ENCODE results near the gene USP36.
"Not testable (repeated sequence)": the region's sequence is repeated elsewhere in the genome, so short reads cannot be mapped to it uniquely, and the experiment has no call there.

Gene USP36
- total RNA-seq = 8.2 to 51.2 (median 21.8) reads per million in 18 experiments

DNA sequence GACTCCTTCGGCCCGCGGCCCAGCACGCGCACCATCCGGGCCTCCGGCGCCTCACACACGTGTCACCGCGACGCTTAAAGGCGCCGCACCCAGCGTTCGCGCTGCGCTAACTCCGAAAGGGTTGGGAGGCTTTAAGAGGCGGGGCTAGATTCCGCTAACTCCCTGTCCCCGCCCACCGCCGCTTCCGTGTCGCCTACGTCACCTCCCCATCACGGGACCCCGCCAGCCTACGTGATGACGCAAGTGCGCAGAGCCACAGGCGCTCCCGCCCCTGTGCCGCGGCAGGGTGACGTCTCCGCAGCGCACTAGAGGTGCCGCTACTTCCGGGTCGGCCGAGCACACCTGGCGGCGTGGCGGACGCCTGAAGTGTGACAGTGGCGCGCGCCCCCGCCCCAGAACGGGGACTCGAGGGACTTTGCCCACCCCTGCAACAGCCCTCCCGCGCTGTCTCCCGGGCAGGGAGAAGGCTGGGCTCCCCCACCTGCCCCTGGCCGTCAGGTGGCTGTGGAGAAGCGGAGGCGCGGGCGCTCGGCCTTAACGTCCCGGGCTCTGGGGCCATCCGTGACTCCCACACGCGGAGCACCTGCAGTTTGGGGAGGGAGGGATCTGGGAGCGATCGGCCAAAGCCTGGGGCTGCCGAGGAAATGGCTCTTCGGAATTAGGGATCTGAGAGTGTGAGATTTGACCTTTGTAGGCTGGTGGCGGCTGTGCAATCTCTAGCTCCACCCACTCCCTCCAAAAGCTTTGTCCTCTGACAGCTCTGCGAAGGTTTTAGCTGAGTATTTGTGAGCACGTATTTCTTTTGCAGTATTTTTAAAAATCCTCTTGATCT is at the start of gene USP36:
Gene USP36, minus strand, starts transcription at position 35 of the 832 bp plus-strand sequence. CDS start 4,451 bp downstream, outside the sequence.
- DNase-seq = peak; percentile 100

DNA sequence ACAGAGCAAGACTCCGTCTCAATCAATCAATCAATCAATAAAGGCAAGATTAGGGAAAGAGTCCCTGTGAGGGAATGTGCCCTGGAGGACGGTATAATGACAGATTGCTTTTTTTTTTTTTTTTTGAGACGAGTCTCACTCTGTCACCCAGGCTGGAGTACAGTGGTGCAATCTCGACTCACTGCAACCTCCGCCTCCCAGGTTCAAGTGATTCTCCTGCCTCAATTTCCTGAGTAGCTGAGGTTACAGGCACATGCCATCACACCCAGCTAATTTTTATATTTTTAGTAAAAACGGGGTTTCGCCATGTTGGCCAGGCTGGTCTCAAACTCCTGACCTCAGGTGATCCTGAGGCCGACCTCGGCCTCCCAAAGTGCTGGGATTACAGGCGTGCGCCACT is 49.5 kb upstream of the USP36 start:
- DNase-seq = not testable (repeated sequence)

DNA sequence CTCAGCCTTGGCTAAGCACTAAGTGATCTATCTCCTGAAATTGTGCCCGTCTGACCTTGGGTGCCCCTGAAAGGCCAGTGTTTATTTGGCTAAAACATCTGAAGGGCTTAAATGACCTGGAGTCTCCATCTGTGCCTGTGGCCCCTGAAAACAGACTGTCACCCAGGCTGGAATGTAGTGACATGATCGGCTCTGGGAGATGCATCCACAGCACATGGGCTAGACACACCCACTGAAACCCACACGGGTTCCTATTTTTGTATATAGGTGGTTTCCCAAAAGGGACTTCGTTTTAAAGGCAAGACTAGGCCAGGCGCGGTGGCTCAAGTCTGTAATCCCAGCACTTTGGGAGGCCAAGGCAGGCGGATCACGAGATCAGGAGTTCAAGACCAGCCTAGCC is 48.9 kb upstream of the USP36 start:
- peak; percentile 80 to 92 for DNase-seq

DNA sequence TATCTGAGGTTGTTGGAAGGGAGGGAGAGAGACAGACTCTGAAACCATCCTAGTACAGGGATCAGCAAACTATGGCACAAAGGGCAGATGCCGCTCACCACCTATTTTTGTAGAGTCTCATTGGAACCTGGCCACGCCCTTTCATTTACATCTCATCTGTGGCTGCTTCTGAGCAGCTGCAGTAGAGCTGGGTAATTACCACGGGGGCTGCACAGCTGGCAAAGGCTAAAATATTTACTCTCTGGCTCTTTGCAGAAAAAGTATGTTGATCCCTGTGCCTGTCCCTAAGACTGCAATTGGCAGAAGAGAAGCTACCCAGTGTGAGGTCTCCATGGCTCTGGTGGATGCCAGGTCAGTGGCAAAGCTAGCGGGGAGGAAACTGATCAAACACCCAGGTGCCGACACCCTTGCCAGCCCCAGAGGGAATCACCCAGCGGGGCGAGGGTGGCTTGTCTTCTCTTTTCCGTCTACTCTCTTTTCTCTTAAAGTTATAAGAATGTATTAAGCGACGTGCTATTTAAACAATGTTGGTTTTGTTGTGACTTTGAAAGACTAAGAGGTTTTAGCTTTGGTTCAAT is 48.4 kb upstream of the USP36 start:
- no peak for DNase-seq

DNA sequence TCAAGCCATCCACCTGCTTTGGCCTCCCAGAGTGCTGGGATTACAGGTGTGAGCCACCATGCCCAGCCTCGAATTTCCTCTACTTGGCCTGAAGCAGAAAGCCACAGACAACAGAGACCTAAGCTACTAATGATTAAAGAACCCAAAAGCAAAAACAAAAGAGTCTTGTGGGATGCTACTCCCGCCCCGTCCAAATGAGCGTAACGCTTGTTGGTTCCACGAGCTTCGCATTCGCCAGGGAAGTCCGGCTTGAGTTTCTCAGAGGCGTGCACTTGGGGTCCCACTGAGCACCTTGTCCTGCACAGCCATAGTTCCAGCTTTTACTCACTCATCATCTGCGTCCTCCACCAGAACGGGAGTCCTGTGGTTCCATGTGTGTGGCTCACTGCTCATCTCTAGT is 46.3 kb upstream of the USP36 start:
- no peak for DNase-seq

DNA sequence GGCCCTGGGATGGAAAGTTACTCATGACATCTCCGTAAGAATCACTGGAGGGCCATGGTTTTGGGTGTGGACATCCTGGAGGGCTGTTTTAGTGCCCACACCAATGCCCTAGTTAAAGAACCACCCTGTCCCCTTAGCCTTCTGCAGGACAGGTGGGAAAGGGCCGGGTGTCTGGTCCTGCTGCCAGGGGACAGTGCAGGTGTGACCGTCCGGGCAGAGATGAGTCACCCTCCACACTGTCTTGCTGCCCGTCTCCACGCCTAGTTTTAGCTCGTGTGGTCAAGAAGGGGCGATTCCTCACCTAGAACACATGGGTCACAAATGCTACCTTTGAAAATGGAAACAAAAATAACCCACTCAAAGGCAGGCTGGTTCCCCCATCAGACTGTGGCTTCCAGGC is 45.3 kb upstream of the USP36 start:
- DNase-seq = no peak

DNA sequence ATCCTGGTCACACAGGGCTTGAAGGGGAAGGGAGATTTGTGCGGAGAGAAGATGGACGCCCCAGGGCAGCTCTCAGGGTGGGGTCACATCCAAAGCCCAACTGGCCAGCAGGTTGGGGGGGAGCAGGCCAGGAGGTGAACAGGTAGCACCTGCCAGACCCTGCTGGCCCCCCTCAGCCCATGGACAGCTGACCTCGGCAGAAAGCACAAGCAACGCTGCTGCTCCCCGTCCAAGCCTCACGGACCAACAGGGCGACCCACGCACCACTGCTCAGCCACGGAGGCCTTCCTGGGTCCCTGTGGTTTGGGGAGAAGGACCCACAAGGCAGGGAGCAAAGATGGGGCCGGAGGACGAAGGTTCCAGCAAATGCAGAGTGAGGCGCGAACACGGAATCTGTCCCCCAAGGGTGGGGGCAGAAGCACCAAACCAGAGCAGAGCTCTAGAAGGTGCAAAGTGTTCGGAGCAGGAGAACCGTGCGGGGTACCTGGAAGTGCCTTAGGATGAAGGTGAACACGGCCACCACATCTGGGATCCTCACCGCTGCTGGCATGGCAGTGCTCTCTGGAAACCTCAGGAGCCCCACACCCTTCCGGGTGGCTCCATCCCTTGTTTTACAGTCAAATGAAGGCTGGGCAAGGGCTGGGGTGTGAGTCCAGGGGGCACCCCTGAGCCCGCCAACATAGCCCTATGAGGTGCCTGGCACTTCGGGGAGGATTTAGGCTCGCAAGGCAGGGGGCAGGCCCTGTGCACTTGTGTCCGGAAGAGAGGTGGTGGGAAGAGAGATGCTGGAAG is 44.5 kb upstream of the USP36 start:
- DNase-seq = no peak

DNA sequence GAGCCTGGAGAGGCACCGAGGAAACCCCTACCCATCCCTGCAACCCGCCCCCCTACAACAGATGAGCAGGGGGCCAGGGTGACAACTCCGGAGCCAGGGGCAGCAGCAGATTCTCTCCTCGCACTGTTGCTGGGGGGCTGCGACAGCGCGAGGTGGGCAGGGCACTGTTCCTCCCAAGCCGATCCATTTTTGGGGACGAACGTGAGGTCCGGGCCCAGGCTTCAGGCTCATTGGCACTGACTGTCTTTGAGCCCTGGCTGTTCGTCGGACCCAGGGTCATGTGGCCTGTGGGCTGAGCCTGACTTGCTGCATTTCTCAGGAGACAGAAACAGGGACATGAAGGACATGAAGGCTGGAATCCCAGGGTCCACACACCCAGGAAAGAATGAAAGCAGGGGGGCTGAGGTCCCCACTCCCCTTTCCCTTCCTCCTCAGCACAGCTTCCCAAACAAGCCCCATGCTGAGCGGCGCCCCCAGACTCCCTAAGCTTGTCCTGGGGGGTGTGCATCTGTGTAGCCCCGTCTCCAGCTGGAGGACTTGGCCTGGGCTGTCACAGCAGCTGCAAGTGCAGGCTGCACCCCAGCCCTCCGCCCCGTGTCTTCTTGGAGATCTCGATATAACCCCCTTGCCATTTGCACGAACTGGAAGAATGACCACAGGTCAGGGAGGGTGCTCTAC is 43.7 kb upstream of the USP36 start:
- DNase-seq = peak in 1 of 2 donors; percentile 30

DNA sequence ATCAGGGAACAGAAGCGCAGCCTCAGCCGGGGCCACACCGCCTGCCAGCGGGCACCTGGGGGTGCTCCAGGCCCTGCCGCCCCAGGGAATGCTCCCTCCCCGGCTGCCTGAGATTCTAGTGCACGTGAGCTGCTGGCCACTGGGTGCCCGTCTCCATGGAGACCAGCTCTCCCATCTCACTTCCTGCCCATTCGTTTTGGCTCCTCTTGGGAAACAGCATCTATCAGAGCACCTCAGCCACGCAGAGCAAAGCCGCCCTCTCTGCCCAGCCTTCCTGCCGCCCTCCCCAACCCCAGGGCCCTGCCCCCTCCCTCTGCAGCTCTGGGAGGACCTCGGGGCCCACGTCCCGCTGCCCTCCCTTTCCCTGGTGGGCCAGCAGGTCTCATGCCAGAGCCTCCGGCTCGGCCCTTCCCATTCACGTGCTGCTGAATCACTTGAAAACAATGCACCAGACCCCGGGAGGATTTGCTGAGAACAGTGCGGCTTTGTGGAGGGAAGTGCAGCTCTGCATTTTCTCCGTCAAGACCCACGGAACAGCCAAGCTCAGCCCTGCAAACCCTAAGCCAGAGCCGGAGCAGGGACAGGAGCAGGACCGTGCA is 43.0 kb upstream of the USP36 start:
- peak; percentile 77 to 85 for DNase-seq

DNA sequence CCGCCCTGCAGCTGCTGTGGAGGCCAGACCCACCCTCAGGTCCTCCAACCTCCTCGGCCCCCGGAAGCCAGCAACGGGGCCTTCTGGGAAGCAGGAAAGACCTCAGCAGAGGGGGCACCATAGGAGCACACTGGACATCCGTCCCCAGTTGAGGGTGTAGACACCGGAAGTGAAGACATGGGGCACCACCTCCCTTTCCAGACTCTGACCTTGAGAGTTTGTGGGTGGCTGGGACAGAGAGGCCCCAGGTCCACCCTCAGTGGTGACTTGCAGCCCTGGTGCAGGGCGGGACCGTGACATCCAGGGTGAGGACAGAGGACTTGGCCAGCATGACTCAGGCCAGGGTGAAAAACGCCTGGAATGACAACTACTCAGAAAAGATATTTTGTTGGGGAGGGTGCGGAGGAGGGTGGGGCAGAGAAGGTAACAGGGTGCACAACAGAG is 42.5 kb upstream of the USP36 start:
- peak; percentile 94 to 96 for DNase-seq

DNA sequence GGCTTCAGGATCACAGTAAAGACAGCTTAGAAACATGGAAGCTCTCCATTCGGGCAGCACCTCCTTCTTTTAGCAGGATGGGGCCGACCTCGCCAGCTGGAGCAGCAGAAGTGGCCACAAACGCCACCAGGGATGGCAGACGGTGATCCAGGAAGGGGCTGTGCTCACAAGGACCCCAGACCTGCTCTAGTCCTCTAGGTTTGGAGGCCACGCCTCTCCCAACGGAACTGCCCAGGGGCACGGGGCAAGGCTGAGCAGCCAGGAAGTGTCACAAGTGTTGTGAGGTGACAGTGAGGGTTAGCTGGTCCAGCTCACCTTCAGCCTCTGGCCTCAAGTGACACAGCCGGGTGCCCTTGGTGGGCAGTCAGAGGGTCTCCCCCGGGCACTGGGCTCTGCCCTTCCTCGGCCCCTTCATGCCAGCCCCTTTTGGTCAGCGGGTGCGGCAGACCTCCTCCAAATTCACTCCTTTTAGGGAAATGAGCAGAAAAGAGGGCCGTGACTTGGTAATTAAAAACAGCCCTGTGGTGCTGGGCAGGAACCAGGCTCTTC is 42.0 kb upstream of the USP36 start:
- DNase-seq = peak; percentile 21 to 51

DNA sequence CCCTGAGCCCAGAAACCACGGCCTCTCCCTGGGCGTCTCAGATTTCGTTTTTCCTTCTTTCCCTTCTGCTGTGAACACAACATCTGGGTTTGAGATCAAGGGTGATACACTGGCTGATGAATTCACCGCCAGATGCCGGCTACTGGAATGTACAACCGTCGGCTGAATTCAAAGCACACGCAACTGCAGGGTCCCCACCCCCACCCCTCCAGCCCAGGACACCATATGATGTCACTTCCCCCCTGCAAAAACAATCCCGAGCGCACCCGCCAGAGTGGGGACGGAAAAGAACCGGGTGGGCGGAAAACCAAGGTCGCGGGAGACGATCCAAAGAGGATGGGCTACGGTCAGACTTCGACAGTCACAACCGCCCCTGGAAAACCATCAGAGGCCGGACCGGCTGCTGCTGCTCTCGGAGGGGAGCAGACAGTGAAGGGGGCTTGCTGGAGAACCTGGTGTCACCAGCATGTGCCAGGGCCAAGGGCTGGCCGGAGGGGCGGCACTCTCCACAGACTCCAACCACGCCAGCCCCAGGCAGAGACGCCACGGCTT is 39.1 kb upstream of the USP36 start:
- peak; percentile 24 to 78 for DNase-seq

DNA sequence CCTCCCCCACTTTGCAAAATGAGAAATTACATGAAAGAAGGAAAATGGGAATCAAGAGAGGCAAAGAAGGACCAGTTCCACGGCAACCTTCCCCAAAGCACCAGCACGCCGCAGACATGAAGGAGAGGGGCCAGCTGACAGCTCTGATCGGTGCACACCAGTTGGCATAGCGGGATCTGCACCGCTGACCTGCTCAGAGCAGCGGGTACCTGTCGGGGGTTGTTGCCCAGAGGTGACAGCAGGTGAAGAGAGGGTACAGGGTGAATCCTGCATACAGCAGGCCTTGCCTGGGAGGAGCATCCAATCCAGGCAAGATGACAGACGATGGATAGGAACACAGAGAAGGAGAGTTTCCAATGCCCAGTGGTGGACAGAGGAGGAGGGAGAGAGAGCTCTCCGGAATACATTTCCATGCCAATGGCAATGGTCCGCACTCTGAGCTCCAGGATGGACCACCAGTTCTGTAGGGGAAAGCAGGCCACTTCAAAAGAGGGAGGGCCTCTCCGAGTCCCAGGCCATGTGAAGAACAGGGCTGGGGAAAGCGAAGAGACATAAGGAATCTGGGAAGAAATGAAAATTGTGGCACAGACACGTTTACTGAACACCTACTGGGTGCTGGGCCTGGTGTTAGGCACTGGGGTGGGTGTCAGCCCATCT is 38.4 kb upstream of the USP36 start:
- no peak for DNase-seq

DNA sequence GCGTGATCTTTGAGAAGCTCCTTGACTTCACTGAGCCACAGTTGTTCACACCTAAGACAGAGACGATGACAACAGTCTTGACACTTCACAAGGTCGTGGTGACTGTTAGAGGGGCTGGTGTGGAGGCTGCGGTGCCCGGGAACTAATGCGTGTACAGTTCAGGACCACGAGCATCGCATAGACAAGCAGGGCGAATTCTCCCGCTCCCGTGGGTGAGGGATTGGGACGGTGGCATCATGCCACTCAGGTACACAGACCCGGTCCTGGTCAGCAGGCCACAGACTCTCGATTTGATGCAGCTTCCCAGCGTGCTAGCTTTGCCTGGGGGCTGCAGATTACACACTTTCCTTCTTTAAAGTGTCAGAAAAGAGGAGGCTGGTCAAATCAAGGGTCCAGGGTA is 37.6 kb upstream of the USP36 start:
- no peak for DNase-seq

DNA sequence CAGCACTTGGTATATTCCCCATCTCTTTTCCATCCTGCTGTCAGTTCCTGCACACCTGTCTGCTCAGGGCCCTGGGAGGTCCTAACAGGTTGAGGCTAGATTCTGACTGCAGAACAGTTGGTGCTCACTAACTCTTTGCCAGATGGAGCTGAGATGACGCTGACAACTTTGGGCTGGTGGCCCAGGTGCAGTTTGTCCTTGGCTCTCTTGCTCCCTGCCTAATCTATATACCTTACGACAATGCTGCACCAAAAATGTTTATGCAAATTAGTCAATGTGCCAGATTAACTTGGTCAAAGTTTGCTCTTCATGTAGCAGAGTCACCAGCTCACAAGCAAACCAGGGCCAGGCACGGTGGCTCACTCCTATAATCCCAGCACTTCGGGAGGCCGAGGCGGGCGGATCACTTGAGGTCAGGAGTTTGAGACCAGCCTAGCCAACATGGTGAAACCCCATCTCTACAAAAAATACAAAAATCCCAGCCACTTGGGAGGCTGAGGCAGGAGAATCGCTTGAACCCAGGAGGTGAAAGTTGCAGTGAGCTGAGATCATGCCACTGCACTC is 36.4 kb upstream of the USP36 start:
- not testable (repeated sequence) for DNase-seq

DNA sequence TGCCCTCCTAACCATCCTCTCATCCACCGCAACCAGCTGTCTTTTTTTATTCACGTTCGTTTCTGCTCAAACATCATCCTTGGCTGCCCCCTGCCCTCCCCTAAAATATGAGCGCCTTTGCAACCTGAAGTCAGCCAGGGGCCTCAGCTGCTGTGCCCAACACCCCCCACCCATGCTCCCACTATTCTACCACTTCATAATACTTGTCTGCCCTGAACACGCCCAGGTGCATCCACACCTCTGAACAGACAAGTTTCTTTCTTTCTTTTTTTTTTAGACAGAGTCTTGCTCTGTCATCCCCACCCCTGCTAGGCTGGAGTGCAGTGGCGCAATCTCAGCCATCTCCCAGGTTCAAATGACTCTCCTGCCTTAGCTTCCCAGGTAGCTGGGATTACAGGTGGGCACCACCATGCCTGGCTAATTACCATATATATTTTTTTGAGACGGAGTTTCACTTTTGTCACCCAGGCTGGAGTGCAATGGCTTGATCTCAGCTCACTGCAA is 35.5 kb upstream of the USP36 start:
- DNase-seq = no peak

DNA sequence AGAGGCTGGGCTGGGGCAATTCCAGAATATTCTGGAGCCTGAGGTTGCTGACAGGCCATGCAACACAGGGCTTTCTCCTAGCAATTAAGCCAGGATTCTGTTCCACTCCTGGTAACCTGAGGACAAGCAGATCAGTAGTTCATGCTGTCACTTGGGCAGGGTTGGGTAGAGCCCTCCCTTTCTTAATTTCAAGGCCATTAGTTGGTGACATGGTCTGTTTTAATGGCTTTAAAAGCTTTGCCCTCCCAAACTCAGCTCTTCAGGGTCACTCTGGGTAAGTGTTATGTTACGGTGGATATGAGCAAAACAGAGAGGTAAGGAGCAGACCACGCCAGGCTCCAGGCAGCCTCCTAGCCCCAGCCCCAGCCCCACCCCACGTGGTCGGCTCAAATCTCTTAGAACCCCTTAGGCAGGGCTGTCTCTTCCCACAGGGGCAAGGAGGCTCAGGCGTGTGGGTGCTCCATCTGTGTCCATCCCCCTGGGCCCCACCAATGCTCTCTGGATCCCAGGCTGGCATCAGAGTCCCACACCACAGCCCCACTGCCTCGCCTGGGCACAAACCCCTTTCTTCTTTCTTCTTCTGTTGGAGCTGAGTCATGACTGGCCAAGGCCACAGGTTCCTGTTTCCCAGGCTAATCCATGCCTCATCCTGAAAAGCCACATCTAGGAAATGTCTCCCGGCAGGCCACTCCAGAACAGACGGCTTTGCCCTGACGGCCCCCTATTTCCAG is 34.9 kb upstream of the USP36 start:
- peak in 1 of 2 donors; percentile 47 for DNase-seq

DNA sequence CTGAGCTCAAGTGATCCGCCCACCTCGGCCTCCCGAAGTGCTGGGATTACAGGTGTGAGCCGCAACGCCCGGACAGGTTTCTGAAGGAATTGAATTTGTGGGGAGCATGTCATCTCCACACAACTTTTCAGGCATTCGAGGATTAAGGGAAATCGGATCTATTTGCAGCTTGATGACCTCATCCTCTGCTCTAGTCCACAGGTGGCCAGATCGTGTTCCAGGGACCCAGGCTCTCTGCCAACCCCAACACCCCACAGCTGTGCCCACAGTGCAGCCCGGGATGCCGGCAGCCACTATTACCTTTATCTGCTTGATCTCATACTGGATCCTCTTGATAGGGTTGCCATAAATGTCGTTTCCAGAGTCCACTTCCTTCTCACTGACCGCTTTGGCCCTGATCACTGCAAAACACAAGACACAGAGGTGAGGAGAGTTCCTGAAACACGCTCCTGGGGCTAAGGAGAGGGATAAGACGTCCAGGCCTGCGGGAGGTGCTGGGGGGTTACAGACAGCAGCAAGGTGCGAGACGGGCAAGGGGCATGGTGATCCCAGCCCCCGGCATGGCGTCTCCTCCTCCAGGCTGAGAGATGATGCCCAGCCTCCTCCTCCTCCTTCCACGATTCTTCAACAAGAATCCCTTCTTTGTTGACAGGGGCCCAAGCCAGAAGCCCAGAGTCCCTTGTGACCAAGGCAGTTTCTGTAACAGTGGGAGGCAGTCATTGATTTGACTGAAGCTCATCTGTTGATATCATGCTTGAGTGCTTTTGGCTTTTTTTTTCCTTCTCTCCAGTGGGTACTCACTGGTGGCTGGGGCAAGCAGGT is 33.1 kb upstream of the USP36 start:
- no peak for DNase-seq

DNA sequence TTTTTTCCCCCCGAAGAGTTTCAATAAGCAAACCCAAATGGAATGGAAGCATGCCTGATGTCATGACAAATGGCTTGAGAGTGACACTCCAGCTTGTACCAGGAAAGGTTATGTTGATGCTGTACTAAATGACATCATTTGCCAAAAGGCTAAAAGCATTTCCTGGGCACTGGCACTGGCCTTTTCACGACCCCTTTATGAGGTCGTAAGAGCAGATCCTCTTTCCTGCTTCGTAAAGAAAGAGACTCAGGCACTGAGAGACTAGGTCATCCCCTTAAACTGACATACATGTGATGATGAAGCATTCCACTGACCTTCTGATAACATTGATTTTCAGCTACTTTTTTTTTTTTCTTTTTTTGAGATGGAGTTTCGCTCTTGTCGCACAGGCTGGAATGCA is 31.9 kb upstream of the USP36 start:
- DNase-seq = peak; percentile 42 to 52

Measured in inflammatory macrophage (primary cell).